Vagina (tissue), 2 donors: Measurements from ENCODE around the gene SPSB2.

Source experiments
- POLR2A ChIP-seq, 2 donors: fragments of 450-650 bp; IDR thresholded peaks; one replicate each; pipeline ENCODE4 v1.6.1; 2017; ENCODE audit warnings: antibody characterized with exemption in 2 of 2, mild to moderate bottlenecking in 2 of 2, moderate library complexity in 2 of 2
- TF ChIP-seq, protein P1 (sequence below), 3 experiments: fragments of 450-650 bp in 2 of 3; fragments of 200-600 bp in 1 of 3; sonication (generic) in 1 of 3; IDR thresholded peaks; one replicate each; pipeline ENCODE4 v1.5.1; 2017 to 2019; ENCODE audit warnings: antibody characterized with exemption in 3 of 3, mild to moderate bottlenecking in 2 of 3, moderate library complexity in 2 of 3

DNA sequence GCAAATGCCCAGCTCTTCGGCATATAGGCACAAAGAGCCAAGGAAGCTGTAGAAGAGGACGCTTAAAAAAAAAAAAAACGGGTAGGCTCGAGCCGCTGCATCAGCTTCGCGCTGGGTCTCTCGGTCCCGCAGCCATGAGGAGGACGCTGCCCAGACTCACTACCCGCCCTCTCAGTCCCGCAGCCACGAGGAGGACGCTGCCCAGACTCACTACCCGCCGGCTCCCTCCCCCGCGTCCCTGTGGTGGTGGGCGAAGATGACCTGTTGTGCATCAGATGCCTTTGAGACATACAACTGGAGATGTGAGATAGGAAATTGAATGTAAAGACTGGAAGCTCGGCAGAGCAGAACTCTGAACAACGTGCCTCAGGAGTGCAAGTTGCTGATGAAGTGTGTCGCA is 11.4 kb upstream of the SPSB2 start:
- TF ChIP-seq, protein P1, sequence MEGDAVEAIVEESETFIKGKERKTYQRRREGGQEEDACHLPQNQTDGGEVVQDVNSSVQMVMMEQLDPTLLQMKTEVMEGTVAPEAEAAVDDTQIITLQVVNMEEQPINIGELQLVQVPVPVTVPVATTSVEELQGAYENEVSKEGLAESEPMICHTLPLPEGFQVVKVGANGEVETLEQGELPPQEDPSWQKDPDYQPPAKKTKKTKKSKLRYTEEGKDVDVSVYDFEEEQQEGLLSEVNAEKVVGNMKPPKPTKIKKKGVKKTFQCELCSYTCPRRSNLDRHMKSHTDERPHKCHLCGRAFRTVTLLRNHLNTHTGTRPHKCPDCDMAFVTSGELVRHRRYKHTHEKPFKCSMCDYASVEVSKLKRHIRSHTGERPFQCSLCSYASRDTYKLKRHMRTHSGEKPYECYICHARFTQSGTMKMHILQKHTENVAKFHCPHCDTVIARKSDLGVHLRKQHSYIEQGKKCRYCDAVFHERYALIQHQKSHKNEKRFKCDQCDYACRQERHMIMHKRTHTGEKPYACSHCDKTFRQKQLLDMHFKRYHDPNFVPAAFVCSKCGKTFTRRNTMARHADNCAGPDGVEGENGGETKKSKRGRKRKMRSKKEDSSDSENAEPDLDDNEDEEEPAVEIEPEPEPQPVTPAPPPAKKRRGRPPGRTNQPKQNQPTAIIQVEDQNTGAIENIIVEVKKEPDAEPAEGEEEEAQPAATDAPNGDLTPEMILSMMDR (IDR thresholded peaks at IDR 0.05): no peak
- TF ChIP-seq POLR2A (IDR thresholded peaks at IDR 0.05): no peak
